Stimulated activated CD4-positive, alpha-beta T cell treated with anti-CD3 and anti-CD28 coated beads, Interleukin-15, amount 100 ng/mL, for 48 hours (primary cell): ENCODE measurements around the gene ZC3H7A.
A peak's percentile ranks its signal among the peaks of the same experiment; 100 is the strongest.
"Not testable (repeated sequence)": the region's sequence is repeated elsewhere in the genome, so short reads cannot be mapped to it uniquely, and the experiment has no call there.

Source experiments
- DNase-seq, 2 donors: peaks; one replicate each; pipeline ENCODE4 v3.0.0-alpha.2; 2020; ENCODE audit warnings: low read depth in 2 of 2

Gene ZC3H7A, protein sequence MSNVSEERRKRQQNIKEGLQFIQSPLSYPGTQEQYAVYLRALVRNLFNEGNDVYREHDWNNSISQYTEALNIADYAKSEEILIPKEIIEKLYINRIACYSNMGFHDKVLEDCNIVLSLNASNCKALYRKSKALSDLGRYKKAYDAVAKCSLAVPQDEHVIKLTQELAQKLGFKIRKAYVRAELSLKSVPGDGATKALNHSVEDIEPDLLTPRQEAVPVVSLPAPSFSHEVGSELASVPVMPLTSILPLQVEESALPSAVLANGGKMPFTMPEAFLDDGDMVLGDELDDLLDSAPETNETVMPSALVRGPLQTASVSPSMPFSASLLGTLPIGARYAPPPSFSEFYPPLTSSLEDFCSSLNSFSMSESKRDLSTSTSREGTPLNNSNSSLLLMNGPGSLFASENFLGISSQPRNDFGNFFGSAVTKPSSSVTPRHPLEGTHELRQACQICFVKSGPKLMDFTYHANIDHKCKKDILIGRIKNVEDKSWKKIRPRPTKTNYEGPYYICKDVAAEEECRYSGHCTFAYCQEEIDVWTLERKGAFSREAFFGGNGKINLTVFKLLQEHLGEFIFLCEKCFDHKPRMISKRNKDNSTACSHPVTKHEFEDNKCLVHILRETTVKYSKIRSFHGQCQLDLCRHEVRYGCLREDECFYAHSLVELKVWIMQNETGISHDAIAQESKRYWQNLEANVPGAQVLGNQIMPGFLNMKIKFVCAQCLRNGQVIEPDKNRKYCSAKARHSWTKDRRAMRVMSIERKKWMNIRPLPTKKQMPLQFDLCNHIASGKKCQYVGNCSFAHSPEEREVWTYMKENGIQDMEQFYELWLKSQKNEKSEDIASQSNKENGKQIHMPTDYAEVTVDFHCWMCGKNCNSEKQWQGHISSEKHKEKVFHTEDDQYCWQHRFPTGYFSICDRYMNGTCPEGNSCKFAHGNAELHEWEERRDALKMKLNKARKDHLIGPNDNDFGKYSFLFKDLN

DNA sequence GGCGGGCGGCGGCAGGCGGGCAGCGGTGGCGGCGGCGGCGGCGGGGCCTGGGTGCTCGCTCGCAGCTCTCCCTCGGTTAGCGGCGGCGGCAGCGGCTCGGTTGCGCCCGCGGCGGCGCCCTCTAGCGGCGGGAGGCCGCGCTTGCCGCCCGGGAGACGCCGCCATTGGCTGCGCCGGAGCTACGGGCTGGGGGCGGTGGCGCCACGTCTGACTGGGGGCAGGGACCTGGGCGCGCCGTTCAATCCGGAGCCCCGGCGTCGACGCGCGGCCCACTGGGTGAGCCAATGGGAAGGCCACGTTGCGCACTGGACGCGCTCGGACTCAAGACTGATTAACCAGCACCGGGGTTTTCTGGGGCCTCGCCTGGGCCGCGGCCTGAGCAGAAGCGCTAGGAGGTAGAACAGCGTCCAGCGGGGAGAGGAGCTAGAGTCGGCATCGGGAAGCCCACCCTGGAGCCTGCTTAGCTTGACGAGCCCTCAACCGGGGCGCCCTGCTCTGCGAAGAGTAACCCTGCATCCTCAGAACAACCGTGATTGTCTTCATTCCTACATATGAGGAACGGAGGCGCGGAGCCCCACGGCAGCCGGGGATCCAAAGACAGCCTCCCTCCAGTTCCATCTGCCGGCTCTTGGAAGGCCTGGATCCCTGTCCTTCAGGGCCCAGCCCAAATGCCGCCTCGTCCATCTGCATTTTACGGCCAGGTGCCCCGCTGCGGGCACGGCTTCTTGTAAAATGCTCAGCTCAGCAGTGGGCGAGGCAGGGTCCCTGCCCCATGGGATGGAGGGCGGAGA is at the start of gene ZC3H7A:
TSS of gene ZC3H7A (minus strand) at position 93 of the 791 bp plus-strand sequence. CDS start 14,904 bp downstream, outside the sequence.
- peak; percentile 90 to 92 for DNase-seq

DNA sequence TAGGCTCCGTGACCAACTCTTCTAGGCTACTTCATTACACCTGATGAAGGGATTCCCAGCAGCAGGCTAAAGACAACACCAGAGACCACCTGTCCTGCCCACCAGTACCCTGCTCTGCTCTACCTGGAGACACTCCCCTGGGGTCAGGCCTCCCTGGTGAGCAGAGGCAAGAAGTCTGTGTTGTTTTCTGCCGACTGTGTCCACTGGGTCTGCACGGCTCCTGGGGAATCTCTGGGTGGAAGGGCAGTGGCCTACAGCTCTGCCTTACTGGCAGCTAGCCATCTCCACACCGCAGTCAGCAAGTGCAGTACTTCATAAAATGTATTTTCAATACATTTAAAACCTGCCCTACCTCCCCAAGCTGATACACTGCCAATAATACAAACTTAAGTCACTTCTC is 47.4 kb upstream of the ZC3H7A start:
- no peak for DNase-seq

DNA sequence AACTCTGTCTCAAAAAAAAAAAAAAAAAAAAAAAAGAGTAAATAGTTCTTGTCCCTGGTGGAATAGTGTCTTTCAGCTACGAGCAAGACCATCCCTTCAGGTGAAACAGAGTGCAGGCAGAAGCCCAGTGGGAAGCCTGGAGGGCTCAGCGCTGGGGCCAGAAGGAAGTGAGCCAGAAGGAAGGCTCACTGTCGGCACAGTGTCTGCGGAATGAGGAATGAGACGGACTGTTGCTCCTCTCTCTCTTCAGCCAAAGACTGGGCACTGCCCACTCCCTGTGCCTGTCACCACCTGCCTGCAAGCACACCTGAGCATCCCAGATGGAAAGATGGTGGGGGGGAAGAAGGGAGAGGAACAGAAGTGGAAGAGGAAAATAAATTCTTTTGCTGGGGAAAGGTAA is 46.8 kb upstream of the ZC3H7A start:
- no peak for DNase-seq

DNA sequence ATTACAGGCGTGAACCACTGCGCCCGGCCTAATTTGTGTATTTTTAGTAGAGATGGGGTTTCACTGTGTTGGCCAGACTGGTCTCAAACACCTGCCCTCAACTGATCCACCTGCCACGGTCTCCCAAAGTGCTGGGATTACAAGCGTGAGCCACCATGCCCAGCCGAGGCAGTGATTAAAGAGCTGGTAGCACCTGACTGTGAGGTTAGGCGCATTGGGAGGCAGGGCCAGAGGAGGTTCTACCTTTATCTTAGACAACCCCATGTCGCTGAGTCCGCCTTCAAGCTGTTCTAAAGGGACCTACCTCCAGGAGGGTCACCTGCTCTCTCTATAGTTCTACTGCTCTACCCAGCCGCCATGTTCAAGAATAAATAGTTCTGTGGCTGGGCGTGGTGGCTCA is 46.1 kb upstream of the ZC3H7A start:
- no peak for DNase-seq

DNA sequence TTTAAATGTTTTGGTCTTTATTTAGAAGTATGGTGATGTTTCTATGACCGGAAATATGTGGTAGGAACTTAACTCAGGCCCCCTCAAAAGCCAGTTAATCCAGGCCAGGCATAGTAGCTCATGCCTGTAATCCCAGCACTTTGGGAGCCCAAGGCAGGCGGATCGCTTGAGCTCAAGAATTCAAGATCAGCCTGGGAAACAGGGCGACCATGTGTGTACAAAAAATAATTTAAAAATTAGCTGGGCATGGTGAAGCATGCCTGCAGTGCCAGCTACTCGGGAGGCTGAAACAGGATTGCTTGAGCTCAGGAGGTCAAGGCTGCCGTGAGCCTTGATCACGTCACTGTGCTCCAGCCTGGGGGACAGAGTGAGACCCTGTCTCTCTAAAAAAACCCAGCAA is 44.0 kb upstream of the ZC3H7A start:
- DNase-seq, result no peak

DNA sequence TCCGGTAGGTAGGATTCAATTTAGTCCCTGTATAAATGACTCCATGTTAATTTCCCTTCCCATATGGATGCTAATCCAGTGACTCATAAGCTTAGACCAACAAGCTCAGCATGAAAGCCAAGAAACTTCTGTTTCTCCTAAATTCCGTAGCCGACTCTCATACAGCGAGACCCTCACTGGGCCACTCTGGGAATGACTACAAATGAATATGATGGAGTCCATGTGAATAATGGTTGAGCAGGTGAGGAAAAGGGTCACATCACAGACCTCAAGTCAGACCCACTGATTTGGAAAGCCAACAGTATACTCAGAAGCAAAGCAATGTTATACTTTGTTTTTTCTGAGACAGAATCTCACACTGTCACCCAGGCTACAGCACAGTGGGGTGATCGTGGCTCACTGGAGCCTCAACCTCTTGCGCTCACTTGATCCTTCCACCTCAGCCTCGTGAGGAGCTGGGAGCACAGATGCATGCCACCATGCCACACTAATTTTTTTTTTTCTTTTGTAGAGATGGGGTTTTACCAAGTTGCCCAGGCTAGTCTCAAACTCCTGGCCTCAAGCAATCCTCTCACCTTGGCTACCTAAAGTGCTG is 39.7 kb upstream of the ZC3H7A start:
- DNase-seq, result no peak

DNA sequence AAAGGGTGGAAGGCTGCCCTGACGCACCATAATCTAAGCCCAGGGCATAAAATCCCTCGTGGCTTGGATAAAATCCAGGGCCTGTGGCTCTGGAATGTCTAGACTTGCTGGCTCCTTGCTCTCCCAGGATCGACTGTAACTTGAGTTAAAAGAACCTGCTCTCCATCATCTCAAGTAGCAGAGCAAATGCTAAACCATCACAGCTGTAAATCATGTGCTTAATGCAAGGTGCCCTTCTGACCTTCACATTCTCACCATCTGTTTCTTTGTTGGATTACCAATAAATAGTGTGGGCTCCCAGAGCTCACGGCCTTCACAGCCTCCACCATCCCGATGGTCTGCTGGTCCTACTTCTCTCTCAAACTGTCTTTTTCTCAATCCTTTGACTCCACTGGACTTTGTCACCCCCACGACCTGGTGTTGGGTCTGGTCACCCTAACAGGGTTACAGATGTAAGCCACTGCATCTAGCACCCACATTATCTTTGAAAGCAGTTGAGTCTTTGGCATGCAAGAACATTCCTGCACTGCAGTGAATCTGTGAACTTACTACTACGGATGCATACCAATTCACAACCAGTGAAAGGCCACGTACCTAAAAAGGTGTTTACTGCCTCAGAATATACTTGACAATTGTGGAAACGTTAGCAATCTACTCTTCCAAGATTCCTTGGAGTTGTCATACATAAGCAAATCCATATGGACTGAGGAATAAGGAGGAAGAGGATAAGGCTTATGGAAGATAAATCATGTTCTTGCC is 39.0 kb upstream of the ZC3H7A start:
- DNase-seq, result no peak

DNA sequence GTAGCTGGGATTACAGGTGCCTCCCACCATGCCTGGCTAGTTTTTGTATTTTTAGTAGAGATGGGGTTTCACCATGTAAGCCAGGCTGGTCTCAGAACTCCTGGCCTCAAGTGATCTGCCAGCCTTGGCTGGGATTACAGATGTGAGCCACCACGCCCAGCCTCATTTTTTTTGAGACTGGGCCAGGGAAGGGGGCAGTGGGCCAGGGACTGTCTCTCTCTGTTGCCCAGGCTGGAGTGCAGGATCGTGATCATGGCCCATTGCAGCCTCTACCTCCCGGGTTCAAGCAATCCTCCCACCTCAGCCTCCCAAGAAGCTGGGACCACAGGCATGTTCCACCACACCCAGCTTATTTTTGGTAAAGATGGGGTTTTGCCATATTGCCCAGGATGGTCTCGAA is 38.3 kb upstream of the ZC3H7A start:
- no peak for DNase-seq

DNA sequence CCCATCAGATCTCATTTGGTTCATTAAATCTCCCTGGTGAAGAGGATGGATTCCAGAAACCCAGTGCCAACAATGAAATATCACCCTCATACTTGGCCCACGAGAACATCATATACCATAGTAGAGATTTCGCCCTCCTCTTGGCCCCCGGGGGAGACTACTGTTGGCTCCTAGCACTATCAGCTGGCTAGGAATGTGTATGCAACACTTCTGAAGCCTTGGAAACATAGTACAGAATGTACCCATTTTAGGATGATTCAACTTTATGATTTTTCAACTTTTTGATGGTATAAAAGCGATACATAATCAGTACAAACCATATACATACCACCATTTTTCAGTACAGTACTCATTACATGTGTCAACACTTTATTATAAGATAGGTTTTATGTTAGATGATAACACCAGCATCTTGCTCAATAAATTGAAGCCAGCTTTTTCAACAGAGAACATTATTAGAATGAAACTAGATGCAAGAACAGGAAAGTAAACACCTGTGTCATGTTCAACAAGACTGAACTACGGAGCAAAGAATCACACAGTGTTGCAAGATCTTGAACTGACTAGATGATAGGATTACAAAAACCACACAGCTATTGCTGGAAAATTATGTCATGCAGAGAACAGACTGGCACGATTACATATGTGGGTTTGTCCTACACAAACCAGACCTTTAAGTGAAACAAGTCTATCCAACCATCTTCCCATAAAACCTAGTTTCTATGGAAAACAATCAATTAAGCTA is 37.1 kb upstream of the ZC3H7A start:
- DNase-seq, result no peak

DNA sequence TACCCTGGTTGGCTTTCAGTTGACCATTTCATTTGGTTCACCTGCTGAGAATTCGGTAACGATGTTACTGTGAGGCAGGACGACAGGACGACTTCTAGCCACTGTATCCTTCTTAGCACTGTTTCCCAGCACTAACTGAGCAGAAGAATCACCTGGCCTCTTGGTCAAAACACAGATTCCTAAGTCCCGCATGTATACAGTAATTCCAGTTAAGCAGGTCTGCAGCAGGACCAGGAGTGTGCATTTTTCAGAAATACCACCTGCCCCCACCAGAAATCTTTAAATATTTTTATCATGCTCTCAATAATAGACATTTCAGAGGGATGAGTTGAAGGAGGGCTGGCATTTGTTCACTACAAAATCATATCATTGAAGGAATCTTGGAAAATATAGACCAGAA is 31.6 kb upstream of the ZC3H7A start:
- DNase-seq, result no peak

DNA sequence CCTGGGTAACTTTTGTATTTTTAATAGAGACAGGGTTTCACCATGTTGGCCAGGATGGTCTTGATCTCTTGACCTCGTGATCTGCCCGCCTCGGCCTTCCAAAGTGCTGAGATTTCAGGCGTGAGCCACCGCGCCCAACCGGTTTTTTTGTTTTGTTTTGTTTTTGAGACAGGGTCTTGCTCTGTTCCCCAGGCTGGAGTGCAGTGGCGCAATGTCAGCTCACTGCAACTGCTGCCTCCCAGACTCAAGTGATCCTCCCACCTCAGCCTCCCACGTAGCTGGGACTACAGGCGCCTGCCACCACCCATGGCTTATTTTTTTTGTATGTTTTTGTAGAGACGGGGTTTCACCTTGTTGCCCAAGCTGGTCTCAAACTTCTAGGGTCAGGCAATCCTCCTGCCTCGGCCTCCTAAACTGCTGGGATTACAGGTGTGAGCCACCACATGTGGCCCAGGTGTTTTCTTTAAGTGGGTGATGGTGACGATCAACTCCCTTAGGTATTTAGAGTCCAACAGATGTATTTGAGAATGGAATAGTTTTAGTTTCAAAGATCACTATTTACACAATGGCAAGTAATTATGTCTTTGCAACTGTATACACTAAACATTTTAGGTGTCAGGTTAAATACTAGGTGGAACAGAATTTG is 28.6 kb upstream of the ZC3H7A start:
- not testable (repeated sequence) for DNase-seq

DNA sequence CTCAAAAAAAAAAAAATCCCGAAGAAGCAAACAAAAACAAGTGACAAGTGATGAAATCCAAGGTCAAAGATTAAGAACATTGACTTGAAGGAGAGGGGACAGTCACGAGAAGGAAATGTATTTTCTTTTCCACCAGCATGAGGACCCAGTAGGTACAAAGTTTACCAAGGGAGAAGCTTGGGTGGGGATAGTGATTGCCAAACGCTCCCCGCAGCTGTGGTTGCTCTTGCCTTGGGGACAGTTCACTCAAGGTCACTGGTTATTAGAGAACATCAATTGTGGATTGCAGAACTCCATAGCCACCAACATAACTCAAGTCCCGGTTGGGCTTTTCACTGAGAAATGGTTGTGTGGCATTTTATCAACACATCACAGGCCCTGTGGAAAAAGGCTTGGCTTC is 27.3 kb upstream of the ZC3H7A start:
- DNase-seq, result no peak

DNA sequence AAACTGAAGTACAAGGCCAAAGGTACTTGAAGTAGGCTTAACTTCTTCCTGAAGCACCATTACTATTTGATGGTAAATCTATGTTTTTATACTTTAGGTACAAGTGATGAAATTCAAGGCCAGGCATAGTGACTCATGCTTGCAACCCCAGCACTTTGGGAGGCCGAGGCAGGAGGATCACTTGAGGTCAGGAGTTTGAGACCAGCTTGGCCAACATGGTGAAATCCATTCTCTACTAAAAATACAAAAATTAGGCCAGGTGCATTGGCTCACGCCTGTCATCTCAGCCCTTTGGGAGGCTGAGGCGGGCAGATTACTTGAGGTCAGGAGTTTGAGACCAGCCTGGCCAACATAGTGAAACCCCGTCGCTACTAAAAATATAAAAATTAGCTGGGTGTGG is 26.6 kb upstream of the ZC3H7A start:
- not testable (repeated sequence) for DNase-seq

DNA sequence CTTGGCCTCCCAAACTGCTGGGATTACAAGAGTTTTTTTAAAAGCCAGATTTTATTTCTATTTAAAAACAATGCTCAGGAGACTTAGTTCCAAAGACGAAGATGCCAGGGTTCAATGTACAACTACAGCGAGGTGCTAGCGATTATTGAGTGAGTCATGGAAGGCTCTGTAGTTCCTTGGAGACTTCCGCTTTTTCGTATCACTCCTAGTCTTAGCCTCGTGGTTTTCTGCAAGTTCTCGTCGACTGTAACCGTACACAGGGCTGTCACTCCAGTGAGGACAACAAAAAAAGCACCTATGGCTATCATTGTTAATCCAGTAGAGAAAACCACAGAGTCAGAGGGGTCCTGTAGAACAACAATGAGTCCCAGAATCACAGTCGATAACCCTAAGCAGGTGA is 22.7 kb upstream of the ZC3H7A start:
- DNase-seq, result no peak

DNA sequence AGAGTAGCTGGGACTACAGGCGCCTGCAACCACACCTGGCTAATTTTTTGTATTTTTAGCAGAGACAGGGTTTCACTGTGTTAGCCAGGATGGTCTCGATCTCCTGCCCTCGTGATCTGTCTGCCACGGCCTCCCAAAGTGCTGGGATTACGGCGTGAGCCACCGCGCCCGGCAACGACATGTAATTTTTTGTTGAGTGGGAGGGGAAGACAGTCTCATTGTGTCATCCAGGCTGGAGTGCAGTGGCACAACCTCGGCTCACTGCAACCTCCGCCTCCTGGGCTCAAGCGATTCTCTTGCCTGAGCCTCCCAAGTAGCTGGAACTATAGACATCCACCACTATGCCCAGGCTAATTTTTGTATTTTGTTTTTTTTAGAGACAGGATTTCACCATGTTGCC is 21.9 kb upstream of the ZC3H7A start:
- DNase-seq, result not testable (repeated sequence)

DNA sequence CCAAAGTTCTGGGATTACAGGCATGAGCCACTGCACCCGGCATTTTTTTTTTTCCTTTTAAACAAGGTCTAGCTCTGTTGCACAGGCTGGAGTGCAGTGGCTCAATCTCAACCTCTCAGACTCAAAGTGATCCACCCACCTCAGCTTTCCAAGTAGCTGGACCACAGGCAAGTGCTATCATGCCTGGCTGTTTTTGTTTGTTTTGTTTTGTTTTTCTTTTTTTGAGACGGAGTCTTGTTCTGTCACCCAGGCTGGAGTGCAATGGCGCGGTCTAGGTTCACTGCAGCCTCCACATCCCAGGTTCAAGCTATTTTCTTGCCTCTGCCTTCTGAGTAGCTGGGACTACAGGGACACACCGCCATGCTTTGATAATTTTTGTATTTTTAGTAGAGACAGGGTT is 19.1 kb upstream of the ZC3H7A start:
- no peak for DNase-seq

DNA sequence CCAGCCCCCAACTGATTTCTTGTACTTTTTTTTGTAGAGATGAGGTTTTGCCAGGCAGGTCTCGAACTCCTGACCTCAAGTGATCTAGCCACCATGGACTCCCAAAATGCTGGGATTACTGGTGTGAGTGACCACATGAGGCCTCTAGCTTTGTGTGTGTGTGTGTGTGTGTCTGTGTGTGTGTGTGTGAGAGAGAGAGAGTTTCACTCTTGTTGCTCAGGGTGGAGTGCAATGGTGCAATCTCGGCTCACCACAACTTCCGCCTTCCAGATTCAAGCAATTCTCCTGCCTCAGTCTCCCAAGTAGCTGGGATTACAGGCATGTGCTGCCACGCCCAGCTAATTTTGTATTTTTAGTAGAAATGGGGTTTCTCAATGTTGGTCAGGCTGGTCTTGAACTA is 17.7 kb upstream of the ZC3H7A start:
- not testable (repeated sequence) for DNase-seq

DNA sequence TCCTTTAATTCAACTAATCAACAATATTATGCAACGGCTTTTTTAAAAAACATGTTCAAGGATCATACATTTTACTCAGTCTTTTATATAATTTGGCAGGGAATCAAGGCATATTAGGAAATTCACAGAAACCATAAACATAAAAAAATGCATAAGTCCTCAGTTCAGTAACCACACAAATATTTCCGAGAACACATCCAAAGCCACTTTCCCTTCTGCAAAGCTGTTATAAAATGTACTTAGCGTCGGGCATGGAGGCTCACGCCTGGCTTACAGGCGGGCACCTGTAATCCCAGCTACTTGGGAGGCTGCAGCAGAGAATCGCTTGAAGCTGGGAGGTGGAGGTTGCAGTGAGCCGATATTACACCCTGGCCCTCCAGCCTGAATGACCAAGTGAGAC is 9.7 kb upstream of the ZC3H7A start:
- no peak for DNase-seq

DNA sequence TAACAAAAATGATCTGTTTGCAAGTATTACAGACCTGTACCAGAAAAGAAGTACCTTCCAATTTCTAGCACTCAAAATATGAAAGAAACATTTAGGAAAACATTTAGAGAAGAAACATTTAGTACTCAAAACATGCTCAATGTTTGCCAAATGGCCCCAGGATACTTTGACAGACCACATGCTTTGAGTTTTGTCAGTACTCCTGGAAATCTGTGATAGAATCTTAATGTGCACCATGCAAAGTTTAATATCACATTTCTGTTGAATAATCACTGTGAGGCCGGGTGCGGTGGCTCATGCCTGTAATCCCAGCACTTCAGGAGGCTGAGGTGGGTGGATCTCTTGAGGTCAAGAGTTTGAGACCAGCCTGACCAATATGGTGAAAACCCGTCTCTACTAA is 8.5 kb upstream of the ZC3H7A start:
- no peak for DNase-seq
